Measurements from ENCODE around the gene ANTXR1.

The ANTXR1 gene

DNA sequence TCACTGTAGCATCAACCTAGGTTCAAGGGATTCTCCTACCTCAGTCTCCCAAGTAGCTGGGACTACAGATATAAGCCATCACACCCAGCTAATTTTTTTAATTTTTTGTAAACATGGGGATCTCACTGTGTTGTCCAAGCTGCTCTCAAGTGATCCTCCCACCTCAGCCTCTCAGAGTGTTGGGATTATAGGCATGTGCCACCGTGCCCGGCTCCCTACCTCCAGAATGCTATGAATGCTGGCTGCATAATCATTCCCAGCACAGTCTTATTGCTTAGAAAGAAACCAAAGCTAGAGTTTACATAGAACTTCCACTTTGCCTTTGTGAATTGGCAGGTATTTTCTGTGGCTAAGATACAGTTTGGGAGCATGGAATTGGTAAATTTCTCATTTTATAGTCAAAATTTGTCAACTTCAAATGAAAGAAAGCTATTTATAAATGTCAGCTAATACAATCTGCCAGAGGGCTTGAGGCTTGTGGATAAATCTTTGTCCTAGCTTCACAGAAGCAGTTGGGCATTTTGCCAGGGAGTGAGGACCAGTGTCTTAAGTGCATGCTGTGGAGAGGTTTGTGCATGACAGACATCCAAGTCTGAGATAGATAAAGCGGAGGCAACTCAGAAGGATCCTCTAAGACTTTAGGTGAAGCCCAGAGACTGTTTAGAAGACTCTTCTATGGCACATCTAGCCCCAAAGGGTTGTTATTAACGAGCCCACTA, 175.4 kb downstream of the ANTXR1 start:
- no peak for FAIRE-seq

DNA sequence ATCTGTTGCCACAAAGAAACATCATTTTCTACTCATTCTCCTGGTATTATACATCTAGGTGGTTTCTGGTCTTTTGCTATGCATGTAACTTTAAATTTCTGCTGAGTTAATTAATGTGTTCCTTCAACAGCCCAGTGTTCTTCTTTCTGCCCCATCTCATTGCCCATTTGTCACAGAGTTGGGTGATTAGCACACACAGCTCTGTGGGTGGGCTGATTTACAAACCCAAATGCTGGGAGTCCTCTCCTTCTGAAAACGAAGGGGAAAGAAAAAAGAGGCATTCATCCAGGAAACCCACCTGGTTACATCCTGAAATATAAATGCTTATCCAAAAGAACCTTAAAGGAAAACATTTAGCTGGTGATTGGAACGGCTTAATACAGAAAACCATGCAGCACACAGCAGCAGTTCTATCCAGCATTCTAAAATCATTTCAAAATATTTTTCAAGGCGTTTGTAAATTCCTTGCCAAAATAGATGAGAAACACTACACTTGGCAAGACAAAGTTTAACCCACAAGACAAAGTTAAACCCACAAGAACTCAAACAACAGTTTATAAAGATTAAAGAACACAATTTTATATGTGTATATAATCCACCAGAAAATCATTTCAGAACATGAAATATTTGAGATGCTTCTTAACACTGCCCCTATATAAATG, 177.9 kb downstream of the ANTXR1 start:
- peak; percentile 61 for FAIRE-seq

DNA sequence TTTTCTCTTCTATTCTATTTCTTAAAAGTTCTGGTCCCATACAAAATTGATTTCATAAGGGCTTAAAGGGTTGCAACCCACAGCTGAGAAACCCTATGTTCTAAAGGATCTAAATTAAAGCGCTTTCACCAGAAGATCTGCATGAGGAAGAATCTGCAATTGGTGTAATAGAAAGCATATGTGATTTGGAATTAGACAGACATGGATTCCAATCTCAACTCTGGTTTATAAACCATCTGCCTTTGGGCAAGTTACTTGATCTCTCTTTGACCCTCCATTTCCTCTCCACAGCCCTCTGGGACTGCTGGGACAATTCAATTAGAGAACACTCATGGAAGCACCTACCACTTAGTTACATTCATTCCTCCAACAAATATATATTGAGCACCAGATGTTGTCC, 178.7 kb downstream of the ANTXR1 start:
- no peak for FAIRE-seq

GRCh38 chr2:69192176-69192945, 179.4 kb downstream of the ANTXR1 start:
- no peak for FAIRE-seq

DNA sequence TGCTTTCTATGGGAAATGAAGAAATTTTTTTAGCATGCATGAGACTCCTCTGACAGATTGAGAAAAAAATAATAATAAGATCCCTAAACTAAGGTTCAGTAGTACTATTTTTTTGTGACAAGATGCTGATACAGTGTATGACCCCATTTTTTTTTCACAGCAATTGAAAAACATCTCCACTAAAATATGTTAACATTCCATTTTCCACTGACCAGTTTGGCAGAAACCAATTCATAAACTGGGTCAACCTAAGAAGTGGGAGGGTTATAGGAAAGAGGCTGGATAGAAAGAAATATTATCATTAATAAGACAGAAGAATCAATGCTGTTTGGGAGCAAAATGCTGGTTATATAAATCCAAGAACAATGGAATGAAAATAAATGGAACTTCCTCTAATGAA, 182.7 kb downstream of the ANTXR1 start:
- FAIRE-seq = peak; percentile 79

- peak; percentile 90 for FAIRE-seq
Measured at GRCh38 chr2:69196327-69197117, 183.5 kb downstream of the ANTXR1 start.

DNA sequence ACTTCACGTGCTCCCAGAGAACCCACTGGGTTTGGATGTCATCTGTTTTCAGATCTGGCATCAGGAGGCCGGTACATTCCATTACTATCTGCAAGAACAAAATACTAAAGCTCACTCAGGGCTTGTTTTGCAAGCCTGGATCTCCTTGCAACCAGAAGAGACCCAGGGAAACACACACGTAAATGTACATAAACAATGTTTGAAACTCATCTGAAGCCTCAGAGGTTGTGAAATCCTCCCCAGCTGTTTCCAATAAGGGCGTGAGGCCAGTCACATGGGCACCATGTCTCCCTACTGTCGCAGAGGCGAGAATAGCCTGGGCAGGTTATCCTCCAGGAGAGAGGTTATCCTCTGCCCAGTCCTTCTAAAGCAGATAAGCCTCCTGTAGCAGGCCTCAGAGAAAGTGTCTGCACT, 187.1 kb downstream of the ANTXR1 start:
- no peak for FAIRE-seq

DNA sequence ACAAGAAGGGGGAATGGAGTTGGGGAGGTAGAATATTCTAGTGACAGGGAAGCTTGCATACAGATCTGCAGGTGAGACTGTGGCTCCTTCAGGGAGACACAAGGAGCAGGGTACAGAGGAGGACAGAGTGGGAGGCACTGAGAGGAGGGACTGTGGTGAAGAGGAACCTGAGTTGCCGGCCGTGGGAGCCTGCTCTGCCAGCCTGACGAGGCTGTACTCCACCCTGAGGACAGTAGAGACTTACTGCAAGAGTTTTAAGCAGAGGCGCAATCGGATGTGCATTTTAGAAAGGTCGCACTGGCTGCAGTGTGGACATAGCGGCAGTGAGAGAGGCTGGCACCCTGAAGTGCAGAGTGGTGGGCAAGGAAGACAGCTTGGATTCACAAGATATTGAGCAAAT, 188.3 kb downstream of the ANTXR1 start:
- no peak for FAIRE-seq

GRCh38 chr2:69202327-69202726, 189.3 kb downstream of the ANTXR1 start:
- no peak for FAIRE-seq

DNA sequence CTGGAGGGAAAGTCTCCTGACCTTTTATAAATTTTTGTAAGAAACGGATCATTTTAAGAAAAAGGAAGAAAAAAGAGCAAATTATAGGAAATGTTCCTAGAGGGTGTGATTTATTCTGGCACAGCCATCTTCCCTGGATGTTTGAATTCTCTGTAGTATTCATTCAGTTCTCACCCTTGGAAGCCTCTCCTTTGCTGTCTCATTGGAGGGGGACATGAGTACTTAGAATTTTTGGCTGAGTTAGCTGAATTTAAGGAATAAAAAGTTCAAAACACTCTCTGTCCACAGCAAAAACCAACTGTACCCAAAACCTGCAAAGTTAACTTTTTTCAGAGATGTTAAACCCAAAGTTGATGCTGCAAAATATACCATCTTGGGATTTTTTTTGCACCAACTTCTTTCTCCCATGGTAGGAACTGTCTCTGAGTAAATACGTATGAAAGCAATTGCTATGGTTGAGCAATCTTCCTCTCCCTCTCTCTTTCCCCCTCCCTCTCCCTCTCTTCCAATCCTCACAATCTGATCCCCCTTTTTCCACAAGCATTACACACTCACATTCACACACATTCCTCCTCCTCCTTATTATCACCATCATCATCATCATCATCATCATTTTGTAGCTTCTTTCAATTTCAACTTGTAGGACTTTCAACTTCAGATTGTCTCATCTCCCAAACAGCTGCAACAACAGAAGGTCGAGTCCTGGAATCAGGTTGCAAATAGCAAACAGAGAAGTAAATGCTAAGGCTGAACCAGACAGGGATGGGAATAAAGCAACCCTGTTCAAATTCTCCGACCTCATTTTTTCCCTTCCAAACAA, 190.4 kb downstream of the ANTXR1 start:
- no peak for FAIRE-seq

- FAIRE-seq = no peak
Measured at GRCh38 chr2:69204654-69205053, 191.7 kb downstream of the ANTXR1 start.

DNA sequence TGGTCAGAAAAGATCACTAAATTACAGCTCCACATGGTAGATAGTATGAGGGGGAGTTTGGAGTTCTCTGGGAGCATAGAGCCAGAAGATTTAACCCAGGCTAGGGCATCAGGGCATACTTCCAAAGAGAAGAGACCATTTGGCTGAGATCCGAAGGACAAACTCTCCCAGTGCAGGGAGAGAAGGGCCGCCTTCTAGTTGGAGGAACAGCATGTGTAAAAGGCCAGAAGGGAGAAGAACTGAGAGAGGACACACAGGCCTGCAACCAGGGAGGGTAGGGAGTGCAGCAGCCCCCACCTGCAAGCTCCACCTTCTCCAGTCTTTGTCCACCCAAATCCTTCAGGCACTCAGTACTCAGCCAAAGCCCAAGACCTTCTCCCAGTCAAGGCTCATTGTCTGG, 192.1 kb downstream of the ANTXR1 start:
- no peak for FAIRE-seq

- no peak for FAIRE-seq
Measured at GRCh38 chr2:69205491-69205890, 192.5 kb downstream of the ANTXR1 start.

DNA sequence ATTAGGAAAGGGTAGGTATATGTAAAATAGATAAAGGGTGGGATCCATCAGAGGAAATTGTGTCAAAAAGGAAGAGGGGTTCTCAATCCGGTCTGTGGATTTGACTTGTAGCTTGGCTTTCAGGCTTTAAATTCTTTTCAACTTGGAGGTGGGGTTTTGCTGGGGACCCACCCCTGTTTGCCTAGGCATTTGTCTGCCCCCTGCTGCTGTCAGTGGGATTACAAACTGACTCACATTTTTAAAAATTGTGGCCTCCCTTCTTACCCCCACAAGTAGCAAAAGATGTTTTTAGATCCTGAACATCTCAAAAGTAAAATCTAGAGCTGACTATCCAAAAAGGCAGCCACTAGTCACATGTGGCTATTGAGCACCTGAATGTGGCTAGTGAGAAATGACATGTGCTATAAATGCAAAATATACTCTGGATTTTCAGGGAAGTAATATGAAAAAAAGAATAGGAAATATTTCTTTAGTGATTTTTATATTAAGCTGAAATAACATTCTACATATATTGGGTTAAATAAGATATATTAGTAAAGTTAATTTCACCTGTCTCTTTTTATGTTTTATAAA, 195.1 kb downstream of the ANTXR1 start:
- no peak for FAIRE-seq

DNA sequence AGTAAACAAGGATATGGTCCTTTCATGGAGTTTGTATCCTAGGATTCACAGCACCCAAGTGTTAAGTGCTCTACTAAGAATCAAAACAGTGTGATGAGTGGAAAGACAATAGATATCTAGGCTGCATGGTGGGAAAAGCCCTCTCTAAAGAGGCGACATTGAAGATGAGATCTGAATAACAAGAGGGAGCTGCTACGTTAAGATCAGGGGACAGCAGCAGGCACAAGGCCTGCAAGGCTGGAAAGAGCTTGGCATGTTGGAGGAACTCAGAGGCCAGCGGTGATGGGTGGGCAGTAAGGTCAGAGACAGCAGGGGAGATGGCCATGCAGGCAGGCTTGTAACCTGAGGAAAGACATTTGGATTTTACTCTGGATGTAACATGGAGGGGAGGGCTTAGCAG, 196.5 kb downstream of the ANTXR1 start:
- no peak for FAIRE-seq

DNA sequence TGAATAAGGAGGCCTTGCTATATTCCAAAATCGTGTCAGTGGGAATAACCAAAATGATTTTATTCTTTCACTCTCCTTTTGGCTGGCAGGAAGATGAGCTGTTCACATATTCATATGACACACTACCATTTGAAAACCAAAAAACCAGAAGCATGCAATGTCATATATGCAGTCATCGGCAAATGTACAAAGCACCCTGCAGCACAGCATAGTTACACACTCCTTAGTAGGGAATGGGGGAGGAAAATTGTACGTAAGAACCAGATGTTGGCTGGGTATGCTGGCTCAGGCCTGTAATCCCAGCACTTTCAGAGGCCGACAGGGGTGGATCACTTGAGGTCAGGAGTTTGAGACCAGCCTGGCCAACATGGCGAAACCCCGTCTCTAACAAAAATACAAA, 197.4 kb downstream of the ANTXR1 start:
- FAIRE-seq = no peak

GRCh38 chr2:69211048-69211447, 198.1 kb downstream of the ANTXR1 start:
- FAIRE-seq = no peak

- FAIRE-seq = no peak
Measured at GRCh38 chr2:69211686-69212085, 198.7 kb downstream of the ANTXR1 start.

GRCh38 chr2:69212238-69213028, 199.5 kb downstream of the ANTXR1 start:
- FAIRE-seq = no peak

DNA sequence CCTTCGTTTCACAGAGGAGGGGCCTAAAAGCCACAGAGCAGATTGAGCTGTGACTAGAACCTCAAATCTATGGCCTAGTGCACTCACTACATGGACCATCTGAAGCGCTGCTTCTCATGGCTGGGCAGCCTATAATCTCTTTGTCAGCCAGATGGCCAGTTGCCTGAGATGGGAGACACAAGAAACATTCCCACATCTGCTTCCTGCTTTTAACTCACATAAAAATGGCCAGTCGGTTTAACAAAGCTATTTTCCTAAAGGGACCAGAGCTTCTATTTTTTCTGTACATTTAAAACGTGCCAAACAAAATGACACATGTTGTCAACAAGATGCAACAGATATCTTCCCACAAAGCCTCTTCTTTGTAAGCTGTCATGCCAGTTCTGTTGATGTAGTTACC, 200.2 kb downstream of the ANTXR1 start:
- no peak for FAIRE-seq

- no peak for FAIRE-seq
Measured at GRCh38 chr2:69213782-69214181, 200.8 kb downstream of the ANTXR1 start.
